Measurements from ENCODE around the gene GRB10. TPM values are rescaled to one million over a fixed set of nuclear protein-coding genes. Genes with fewer than 3 reads are reported as not detected.
"Not testable (repeated sequence)": the region's sequence is repeated elsewhere in the genome, so short reads cannot be mapped to it uniquely, and the experiment has no call there.

GRB10 gene
- total RNA-seq, 2 experiments from 2014 or later: 1.4 to 1.8 TPM

- Mint-ChIP-seq H3K27ac (no peak overlapping the region), H3K9me3 (peaks cover 3% of the 10 kb centered on the region), H3K36me3 (peaks cover 2% of the 10 kb centered on the region), H3K4me1 (peaks cover 9% of the 10 kb centered on the region), H3K27me3 (peaks cover 33% of the 10 kb centered on the region), H3K4me3 (no peak overlapping the region)
- DNase-seq (no peak), ATAC-seq (ENCODE audit: low read depth) (no peak)
- POLR2A ChIA-PET: no interaction called here
These were observed 2.3 kb downstream of the GRB10 start for GRCh38 chr7:50780436-50780835.

GRCh38 chr7:50779427-50779826, 3.3 kb downstream of the GRB10 start:
- DNase-seq (no peak), ATAC-seq (ENCODE audit: low read depth) (no peak)
- POLR2A ChIA-PET: no interaction called here
- Mint-ChIP-seq H3K4me3 (no peak overlapping the region), H3K27me3 (peaks cover 27% of the 10 kb centered on the region), H3K27ac (no peak overlapping the region), H3K4me1 (peaks cover 9% of the 10 kb centered on the region), H3K36me3 (peaks cover 2% of the 10 kb centered on the region), H3K9me3 (peaks cover 3% of the 10 kb centered on the region)

- no peak for ATAC-seq (ENCODE audit: low read depth)
- POLR2A ChIA-PET: no interaction called here
These were observed 4.5 kb downstream of the GRB10 start for GRCh38 chr7:50778189-50778588.

GRCh38 chr7:50775836-50776235, 6.9 kb downstream of the GRB10 start:
- Mint-ChIP-seq H3K36me3 (peaks cover 2% of the 10 kb centered on the region), H3K27ac (no peak overlapping the region), H3K9me3 (peaks cover 3% of the 10 kb centered on the region), H3K27me3 (peaks cover 10% of the 10 kb centered on the region), H3K4me3 (no peak overlapping the region), H3K4me1 (no peaks in the 10 kb centered on the region)
- ATAC-seq (ENCODE audit: low read depth) (no peak), DNase-seq (no peak)
- POLR2A ChIA-PET: no interaction called here

More at GRCh38 chr7:50778189-50778588, 4.5 kb downstream of the GRB10 start:
- DNase-seq: no peak
- Mint-ChIP-seq H3K27ac (no peak overlapping the region), H3K27me3 (peaks cover 17% of the 10 kb centered on the region), H3K4me1 (peaks cover 7% of the 10 kb centered on the region), H3K36me3 (peaks cover 2% of the 10 kb centered on the region), H3K9me3 (peaks cover 3% of the 10 kb centered on the region), H3K4me3 (no peak overlapping the region)

GRCh38 chr7:50775231-50775630, 7.5 kb downstream of the GRB10 start:
- Mint-ChIP-seq H3K27me3 (peaks cover 5% of the 10 kb centered on the region), H3K9me3 (peaks cover 3% of the 10 kb centered on the region), H3K4me3 (no peak overlapping the region), H3K27ac (no peak overlapping the region), H3K36me3 (peaks cover 2% of the 10 kb centered on the region), H3K4me1 (no peaks in the 10 kb centered on the region)
- DNase-seq (no peak), ATAC-seq (ENCODE audit: low read depth) (no peak)
- POLR2A ChIA-PET: no interaction called here

- peaks cover 2% of the 10 kb centered on the region for H3K36me3 Mint-ChIP-seq
- no peaks in the 10 kb centered on the region for H3K27me3 Mint-ChIP-seq
- H3K27ac Mint-ChIP-seq: no peak overlapping the region
These were observed 8.4 kb downstream of the GRB10 start for GRCh38 chr7:50774319-50774718.

GRCh38 chr7:50773071-50773470, 9.6 kb downstream of the GRB10 start:
- H3K9me3 Mint-ChIP-seq; POLR2A ChIA-PET; H3K4me3 Mint-ChIP-seq; DNase-seq; H3K4me1 Mint-ChIP-seq; H3K27ac Mint-ChIP-seq; H3K36me3 Mint-ChIP-seq; H3K27me3 Mint-ChIP-seq; ATAC-seq (ENCODE audit: low read depth): not testable (repeated sequence)

More at GRCh38 chr7:50774319-50774718, 8.4 kb downstream of the GRB10 start:
- DNase-seq (no peak), ATAC-seq (ENCODE audit: low read depth) (no peak)
- Mint-ChIP-seq H3K9me3 (peaks cover 3% of the 10 kb centered on the region), H3K4me3 (no peak overlapping the region), H3K4me1 (no peaks in the 10 kb centered on the region)
- POLR2A ChIA-PET: no interaction called here

- H3K36me3 Mint-ChIP-seq: no peaks in the 10 kb centered on the region
- no peaks in the 10 kb centered on the region for H3K4me1 Mint-ChIP-seq
- H3K27me3 Mint-ChIP-seq: no peaks in the 10 kb centered on the region
- DNase-seq (no peak), ATAC-seq (ENCODE audit: low read depth) (no peak)
- no peak overlapping the region for H3K4me3 Mint-ChIP-seq
- no peaks in the 10 kb centered on the region for H3K9me3 Mint-ChIP-seq
- POLR2A ChIA-PET: no interaction called here
- H3K27ac Mint-ChIP-seq: no peak overlapping the region
These were observed 11.3 kb downstream of the GRB10 start for GRCh38 chr7:50771120-50772002.

- Mint-ChIP-seq H3K36me3 (peaks cover 2% of the 10 kb centered on the region), H3K27ac (no peak overlapping the region), H3K4me1 (no peaks in the 10 kb centered on the region), H3K27me3 (no peaks in the 10 kb centered on the region), H3K4me3 (no peak overlapping the region), H3K9me3 (peaks cover 8% of the 10 kb centered on the region)
- POLR2A ChIA-PET: no interaction called here
- no peak for DNase-seq
- no peak for ATAC-seq (ENCODE audit: low read depth)
These were observed 13.9 kb downstream of the GRB10 start for GRCh38 chr7:50768485-50769474.

GRCh38 chr7:50766849-50767207, 15.9 kb downstream of the GRB10 start:
- no peak for DNase-seq
- H3K36me3 Mint-ChIP-seq: peaks cover 2% of the 10 kb centered on the region
- POLR2A ChIA-PET: no interaction called here
- no peak overlapping the region for H3K4me3 Mint-ChIP-seq
- no peak overlapping the region for H3K27ac Mint-ChIP-seq
- H3K27me3 Mint-ChIP-seq: no peaks in the 10 kb centered on the region
- peaks cover 3% of the 10 kb centered on the region for H3K4me1 Mint-ChIP-seq
- ATAC-seq (ENCODE audit: low read depth): no peak
- H3K9me3 Mint-ChIP-seq: peaks cover 12% of the 10 kb centered on the region

GRCh38 chr7:50766106-50766848, 16.4 kb downstream of the GRB10 start:
- ATAC-seq (ENCODE audit: low read depth) (no peak), DNase-seq (no peak)
- Mint-ChIP-seq H3K27ac (no peak overlapping the region), H3K9me3 (peaks cover 12% of the 10 kb centered on the region), H3K27me3 (no peaks in the 10 kb centered on the region), H3K36me3 (peaks cover 2% of the 10 kb centered on the region), H3K4me1 (peaks cover 8% of the 10 kb centered on the region), H3K4me3 (no peak overlapping the region)
- POLR2A ChIA-PET: no interaction called here

- H3K9me3 Mint-ChIP-seq: peaks cover 14% of the 10 kb centered on the region
- no peak overlapping the region for H3K27ac Mint-ChIP-seq
- peaks cover 14% of the 10 kb centered on the region for H3K4me1 Mint-ChIP-seq
- peaks cover 5% of the 10 kb centered on the region for H3K36me3 Mint-ChIP-seq
- no peaks in the 10 kb centered on the region for H3K27me3 Mint-ChIP-seq
- POLR2A ChIA-PET: no interaction called here
- ATAC-seq (ENCODE audit: low read depth): no peak
- H3K4me3 Mint-ChIP-seq: no peak overlapping the region
- no peak for DNase-seq
These were observed 20.4 kb downstream of the GRB10 start for GRCh38 chr7:50762337-50762736.

GRCh38 chr7:50761713-50762112, 21.0 kb downstream of the GRB10 start:
- Mint-ChIP-seq H3K27me3 (no peaks in the 10 kb centered on the region), H3K36me3 (peaks cover 5% of the 10 kb centered on the region), H3K4me3 (peak overlapping the region; percentile 22), H3K27ac (peak overlapping the region; percentile 44), H3K4me1 (peaks cover 14% of the 10 kb centered on the region), H3K9me3 (peaks cover 14% of the 10 kb centered on the region)
- peak; percentile 67 for ATAC-seq (ENCODE audit: low read depth)
- POLR2A ChIA-PET: no interaction called here
- DNase-seq: no peak
